ENCODE data around the gene SMAD9. TPM values are rescaled to one million over a fixed set of nuclear protein-coding genes. Genes with fewer than 3 reads are reported as not detected.
A peak's percentile ranks its signal among the peaks of the same experiment; 100 is the strongest.

SMAD9 gene
- 12.6 TPM for polyA plus RNA-seq (2012; ENCODE audit: insufficient read depth, insufficient read length, low read depth)

DNA sequence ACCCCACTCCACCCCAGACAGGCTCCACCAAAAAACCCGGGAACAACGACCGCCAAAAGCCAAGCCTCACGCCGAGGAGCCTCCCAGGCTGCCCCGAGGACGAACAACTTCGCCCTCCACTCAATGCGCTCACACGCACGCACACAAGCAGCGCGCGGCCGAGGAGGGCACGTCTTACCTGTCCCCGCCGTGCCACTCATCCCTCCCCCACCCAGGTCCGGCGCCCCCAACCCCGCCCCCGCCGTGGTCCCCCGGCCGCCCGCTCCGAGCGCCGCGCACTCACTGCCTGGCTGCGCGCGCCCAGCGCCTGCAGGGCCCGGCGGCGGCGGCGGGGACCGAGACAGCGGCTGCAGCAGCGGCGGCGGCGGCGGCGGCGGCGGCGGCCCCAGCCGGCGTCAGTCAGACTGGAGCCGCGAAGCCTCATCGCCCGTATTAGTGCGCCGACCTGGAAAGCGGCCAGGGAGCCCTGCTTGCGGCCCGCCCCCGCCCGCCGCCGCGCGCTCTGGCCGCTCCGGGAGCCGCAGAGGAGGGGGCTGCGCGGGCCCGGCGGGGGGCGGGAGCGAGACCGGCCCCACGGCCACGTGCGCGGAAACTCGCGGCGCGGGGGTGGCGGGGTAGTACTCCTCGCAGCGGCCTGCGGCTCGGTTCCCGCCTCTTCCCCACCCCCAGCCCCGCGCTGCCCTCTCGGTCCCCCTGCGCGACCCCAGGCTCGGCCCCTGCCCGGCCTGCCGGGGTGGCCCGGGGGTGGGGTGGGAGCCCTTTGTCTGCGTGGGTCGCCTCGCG lies at the start of gene SMAD9:
Gene SMAD9, minus strand, starts transcription at position 406 of the 783 bp plus-strand sequence. CDS start 40,549 bp downstream, outside the sequence.
- Histone ChIP-seq H3K27me3 (no peaks in the 10 kb centered on the region), H3K4me1 (peaks cover 18% of the 10 kb centered on the region), H3K4me3 (ENCODE audit: low read depth, low read length) (peak within 1 kb of the TSS; percentile 94), H3K36me3 (no peaks in the 10 kb centered on the region), H3K9me3 (no peaks in the 10 kb centered on the region)
- peak; percentile 91 for DNase-seq
- TF ChIP-seq, protein P1, sequence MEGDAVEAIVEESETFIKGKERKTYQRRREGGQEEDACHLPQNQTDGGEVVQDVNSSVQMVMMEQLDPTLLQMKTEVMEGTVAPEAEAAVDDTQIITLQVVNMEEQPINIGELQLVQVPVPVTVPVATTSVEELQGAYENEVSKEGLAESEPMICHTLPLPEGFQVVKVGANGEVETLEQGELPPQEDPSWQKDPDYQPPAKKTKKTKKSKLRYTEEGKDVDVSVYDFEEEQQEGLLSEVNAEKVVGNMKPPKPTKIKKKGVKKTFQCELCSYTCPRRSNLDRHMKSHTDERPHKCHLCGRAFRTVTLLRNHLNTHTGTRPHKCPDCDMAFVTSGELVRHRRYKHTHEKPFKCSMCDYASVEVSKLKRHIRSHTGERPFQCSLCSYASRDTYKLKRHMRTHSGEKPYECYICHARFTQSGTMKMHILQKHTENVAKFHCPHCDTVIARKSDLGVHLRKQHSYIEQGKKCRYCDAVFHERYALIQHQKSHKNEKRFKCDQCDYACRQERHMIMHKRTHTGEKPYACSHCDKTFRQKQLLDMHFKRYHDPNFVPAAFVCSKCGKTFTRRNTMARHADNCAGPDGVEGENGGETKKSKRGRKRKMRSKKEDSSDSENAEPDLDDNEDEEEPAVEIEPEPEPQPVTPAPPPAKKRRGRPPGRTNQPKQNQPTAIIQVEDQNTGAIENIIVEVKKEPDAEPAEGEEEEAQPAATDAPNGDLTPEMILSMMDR (IDR thresholded peaks at IDR 0.05; ENCODE audit: low read depth, low read length) = no peak

- Histone ChIP-seq H3K4me3 (ENCODE audit: low read depth, low read length) (no peak overlapping the region), H3K9me3 (no peaks in the 10 kb centered on the region), H3K4me1 (no peaks in the 10 kb centered on the region), H3K36me3 (peaks cover 61% of the 10 kb centered on the region), H3K27me3 (no peaks in the 10 kb centered on the region)
- TF ChIP-seq, protein P1 (IDR thresholded peaks at IDR 0.05; ENCODE audit: low read depth, low read length) = no peak
- DNase-seq = no peak
Observed at GRCh38 chr13:36966404-36966803, 46.4 kb upstream of the SMAD9 start.

- no peaks in the 10 kb centered on the region for H3K4me1 ChIP-seq
- no peaks in the 10 kb centered on the region for H3K9me3 ChIP-seq
- H3K4me3 ChIP-seq (ENCODE audit: low read depth, low read length) = no peak overlapping the region
- H3K27me3 ChIP-seq = no peaks in the 10 kb centered on the region
- no peak for DNase-seq
- peaks cover 61% of the 10 kb centered on the region for H3K36me3 ChIP-seq
- TF ChIP-seq, protein P1 (IDR thresholded peaks at IDR 0.05; ENCODE audit: low read depth, low read length) = no peak
Observed at GRCh38 chr13:36965767-36966166, 45.7 kb upstream of the SMAD9 start.

DNA sequence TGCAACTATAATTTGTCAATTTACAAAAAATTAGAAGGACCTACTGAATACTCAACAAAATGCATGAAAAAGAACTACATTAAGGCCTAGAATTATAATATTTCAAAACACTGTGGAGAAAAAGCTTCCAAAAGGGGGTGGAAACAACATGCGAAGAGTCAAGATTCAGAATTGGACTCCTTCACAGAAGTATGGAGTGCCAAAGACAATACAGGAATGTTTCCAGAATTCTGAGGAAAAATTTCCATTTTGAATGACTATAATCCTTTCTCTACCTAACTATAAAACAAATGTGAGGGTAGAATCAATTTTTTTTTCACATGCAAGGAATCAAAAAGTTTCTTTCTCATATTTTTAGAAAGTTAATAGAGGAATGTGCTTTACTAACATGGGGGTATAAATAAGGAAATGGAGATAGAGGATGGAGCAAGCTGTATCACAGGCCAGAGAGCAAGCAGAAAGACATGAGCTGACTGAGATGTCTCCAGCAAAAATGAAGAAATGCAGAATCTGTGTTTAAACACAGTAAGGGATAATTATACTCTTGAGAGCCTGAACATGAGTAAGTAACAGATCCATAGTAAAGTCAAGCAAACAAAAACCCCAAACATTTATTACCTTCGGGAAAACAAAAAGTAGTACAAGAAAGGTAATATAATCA lies 39.5 kb upstream of the SMAD9 start:
- Histone ChIP-seq H3K36me3 (peaks cover 51% of the 10 kb centered on the region), H3K4me1 (peaks cover 13% of the 10 kb centered on the region), H3K4me3 (ENCODE audit: low read depth, low read length) (no peak overlapping the region), H3K27me3 (no peaks in the 10 kb centered on the region), H3K9me3 (no peaks in the 10 kb centered on the region)
- no peak for DNase-seq
- TF ChIP-seq, protein P1 (IDR thresholded peaks at IDR 0.05; ENCODE audit: low read depth, low read length) = no peak

DNA sequence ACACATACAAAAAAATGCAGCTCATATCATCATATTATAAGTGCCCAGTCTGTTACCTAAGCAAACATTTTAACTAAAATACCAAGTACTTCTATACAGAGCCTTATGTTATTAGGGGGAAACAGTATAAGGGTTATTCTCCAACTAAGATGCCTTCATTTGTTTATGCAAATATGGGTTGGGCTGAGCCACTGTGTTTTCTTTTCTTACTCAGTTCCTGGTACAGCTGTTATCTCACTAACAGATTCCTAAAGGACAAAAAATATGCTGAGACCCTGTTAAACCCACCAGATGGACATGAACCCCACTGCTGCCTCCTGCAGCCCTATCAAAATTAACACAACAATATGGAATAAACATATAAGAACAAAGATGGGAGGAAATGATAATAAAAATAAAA lies 34.5 kb upstream of the SMAD9 start:
- TF ChIP-seq, protein P1 (IDR thresholded peaks at IDR 0.05; ENCODE audit: low read depth, low read length) = no peak
- Histone ChIP-seq H3K4me3 (ENCODE audit: low read depth, low read length) (no peak overlapping the region), H3K4me1 (peaks cover 15% of the 10 kb centered on the region), H3K27me3 (no peaks in the 10 kb centered on the region), H3K9me3 (no peaks in the 10 kb centered on the region), H3K36me3 (peaks cover 56% of the 10 kb centered on the region)
- DNase-seq = no peak

DNA sequence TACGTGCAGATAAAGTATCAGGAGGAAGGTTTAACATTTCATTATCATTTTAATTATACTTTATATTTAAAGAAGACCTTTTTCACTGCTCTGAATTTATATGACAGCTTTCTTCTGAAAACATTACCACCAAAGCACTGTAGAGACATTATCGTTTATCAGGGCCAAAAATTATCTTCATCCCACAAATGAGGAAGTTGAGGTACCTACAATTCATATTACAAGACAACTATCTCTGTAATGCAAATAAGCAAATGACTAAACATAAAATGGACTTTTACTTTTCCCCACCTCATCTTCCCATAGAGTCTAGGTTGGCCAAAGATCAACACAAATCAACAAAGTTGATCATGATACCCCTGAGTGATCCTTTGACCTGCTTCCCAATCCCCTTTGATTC lies 30.9 kb upstream of the SMAD9 start:
- Histone ChIP-seq H3K9me3 (no peaks in the 10 kb centered on the region), H3K4me1 (peaks cover 8% of the 10 kb centered on the region), H3K4me3 (ENCODE audit: low read depth, low read length) (no peak overlapping the region), H3K27me3 (no peaks in the 10 kb centered on the region), H3K36me3 (peaks cover 53% of the 10 kb centered on the region)
- DNase-seq = no peak
- TF ChIP-seq, protein P1 (IDR thresholded peaks at IDR 0.05; ENCODE audit: low read depth, low read length) = no peak
